ENCODE measurements around the gene PARP1. TPM values are rescaled to one million over a fixed set of nuclear protein-coding genes. Genes with fewer than 3 reads are reported as not detected.

PARP1 gene
- total RNA-seq = 78.3 and 135 TPM in 2 replicates

DNA sequence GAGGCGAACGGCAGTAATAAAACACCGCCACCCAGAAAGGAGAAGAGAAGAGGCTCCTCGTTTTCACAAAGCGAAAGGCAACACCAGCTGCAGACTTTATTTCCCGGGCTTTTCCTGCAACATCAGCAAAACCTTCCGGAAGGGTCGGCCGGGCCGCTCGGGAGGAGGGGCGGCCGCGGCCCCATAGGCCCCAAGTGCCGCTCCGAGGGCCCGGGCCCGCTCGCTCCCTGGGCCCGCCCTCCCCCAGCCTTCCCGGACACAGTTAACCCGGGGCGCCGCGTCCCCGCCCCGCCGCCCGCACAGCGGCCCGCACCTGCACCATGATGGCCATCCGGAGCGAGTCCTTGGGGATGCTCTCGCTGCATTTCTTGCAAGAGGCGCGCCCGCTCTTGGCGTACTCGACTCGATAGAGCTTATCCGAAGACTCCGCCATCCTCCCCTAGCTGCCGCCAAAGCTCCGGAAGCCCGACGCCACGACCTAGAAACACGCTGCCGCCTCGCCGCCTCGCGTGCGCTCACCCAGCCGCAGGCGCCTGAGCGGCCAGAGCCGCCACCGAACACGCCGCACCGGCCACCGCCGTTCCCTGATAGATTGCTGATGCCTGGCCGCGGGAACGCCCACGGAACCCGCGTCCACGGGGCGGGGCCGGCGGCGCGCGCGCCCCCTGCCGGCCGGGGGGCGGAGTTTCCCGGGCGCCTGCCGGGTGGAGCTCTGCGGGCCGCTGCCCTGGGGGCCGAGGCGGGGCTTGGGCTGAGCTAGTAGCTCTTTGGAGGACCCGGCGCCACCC, at the start of gene PARP1:
Gene PARP1, minus strand, starts transcription at position 597 of the 788 bp plus-strand sequence. Its CDS starts 164 bp downstream, at position 433.

Other genes starting within 250 kb of the PARP1 start
- gene ACBD3, start 221.4 kb downstream of the PARP1 start, total RNA-seq = 37.8 and 51.3 TPM in 2 replicates
- not detected in 2 replicates for gene MIXL1, start 184.4 kb downstream of the PARP1 start, total RNA-seq
- gene LIN9, start 98.9 kb downstream of the PARP1 start, total RNA-seq = 3.9 and 5.6 TPM in 2 replicates
- gene STUM, start 140.7 kb upstream of the PARP1 start, total RNA-seq = not detected in 2 replicates